ENCODE data around the gene ATP8A2.

GRCh38 chr13:25578526-25578925 lies 206.8 kb downstream of the ATP8A2 start:
- TF ChIP-seq NANOG (IDR thresholded peaks at IDR 0.05; ENCODE audit: insufficient read depth, low read depth, low read length, poor library complexity, severe bottlenecking) (no peak), CTCF (IDR thresholded peaks at IDR 0.05; ENCODE audit: control extremely low read depth in 1 of 3, insufficient read depth in 1 of 3, low read depth in 1 of 3, low read length in 3 of 3) (no peak), CREB1 (IDR thresholded peaks at IDR 0.05) (no peak), EZH2 (IDR thresholded peaks at IDR 0.05; ENCODE audit: low read depth, low read length, severe bottlenecking) (no peak), SIN3A (conservative IDR thresholded peaks at IDR 0.05 in 1 of 2, IDR thresholded peaks at IDR 0.05 in 1 of 2; ENCODE audit: low read depth in 1 of 2, low read length in 2 of 2) (no peak), POLR2AphosphoS5 (IDR thresholded peaks at IDR 0.05; ENCODE audit: low read depth, low read length) (no peak), RXRA (IDR thresholded peaks at IDR 0.05; ENCODE audit: insufficient read depth, low read depth, low read length) (no peak), SP1 (IDR thresholded peaks at IDR 0.05; ENCODE audit: low read depth, low read length) (no peak), BACH1 (IDR thresholded peaks at IDR 0.05; ENCODE audit: low read length) (no peak)

Data from H1 (cell line).